Activated naive CD8-positive, alpha-beta T cell treated with anti-CD3 and anti-CD28 coated beads, Interleukin-2, amount 10 ng/mL, durations not matched to agents 7 days and 5 days (primary cell): ENCODE measurements around the gene CTSO. TPM values are rescaled to one million over a fixed set of nuclear protein-coding genes. Genes with fewer than 3 reads are reported as not detected.
"Not testable (repeated sequence)": the region's sequence is repeated elsewhere in the genome, so short reads cannot be mapped to it uniquely, and the experiment has no call there.

ENCODE experiments used
- ATAC-seq: fragments of 150-1000 bp; cut with Tn5 transposase; one replicate; pipeline ENCODE4 v1.10.0; 2021; ENCODE audit warnings: low read depth, moderate library complexity
- POLR2A ChIA-PET: fragments of 350-600 bp; sonication (Branson Sonifier 250); formaldehyde crosslinking; loops from one replicate; lab custom pipeline; 2021; ENCODE audit warnings: antibody characterized with exemption; lab: Charles Lee
- DNase-seq: peaks from one replicate; pipeline ENCODE4 v3.0.0; 2021
- H3K27ac Mint-ChIP-seq: one replicate; pipeline ENCODE4 v1.8.0; 2022; ENCODE audit warnings: mild to moderate bottlenecking, mixed read lengths
- H3K27me3 Mint-ChIP-seq: one replicate; pipeline ENCODE4 v1.8.0; 2022; ENCODE audit warnings: mild to moderate bottlenecking, moderate library complexity, mixed read lengths
- H3K36me3 Mint-ChIP-seq: one replicate; pipeline ENCODE4 v1.8.0; 2021; ENCODE audit warnings: mild to moderate bottlenecking, mixed read lengths
- H3K4me1 Mint-ChIP-seq: one replicate; pipeline ENCODE4 v1.8.0; 2021; ENCODE audit warnings: mixed read lengths
- H3K4me3 Mint-ChIP-seq: one replicate; pipeline ENCODE4 v1.8.0; 2022; ENCODE audit warnings: mild to moderate bottlenecking, moderate library complexity, mixed read lengths
- H3K9me3 Mint-ChIP-seq: one replicate; pipeline ENCODE4 v1.8.0; 2021; ENCODE audit warnings: mixed read lengths
- total RNA-seq, 2 experiments: library from RNA; stranded (reverse); gene quantifications; one replicate each; pipeline ENCODE4 v1.2.3, GENCODE V29; 2021

CTSO gene
- total RNA-seq, 2 experiments from 2014 or later, result 7.6 to 8.3 TPM

- no peak overlapping the region for H3K27ac Mint-ChIP-seq
- peaks cover 4% of the 10 kb centered on the region for H3K36me3 Mint-ChIP-seq
- no peak overlapping the region for H3K4me3 Mint-ChIP-seq
These were observed 43.9 kb downstream of the CTSO start for GRCh38 chr4:155909615-155910226.

GRCh38 chr4:155908187-155909139 lies 45.2 kb downstream of the CTSO start:
- ATAC-seq (no peak), DNase-seq (no peak)
- no peaks in the 10 kb centered on the region for H3K9me3 Mint-ChIP-seq
- no peak overlapping the region for H3K4me3 Mint-ChIP-seq
- POLR2A ChIA-PET, result no interaction called here
- H3K36me3 Mint-ChIP-seq, result peaks cover 4% of the 10 kb centered on the region
- H3K4me1 Mint-ChIP-seq, result peaks cover 16% of the 10 kb centered on the region
- H3K27ac Mint-ChIP-seq, result no peak overlapping the region
- peaks cover 6% of the 10 kb centered on the region for H3K27me3 Mint-ChIP-seq

More at GRCh38 chr4:155909615-155910226, 43.9 kb downstream of the CTSO start:
- Mint-ChIP-seq H3K4me1 (peaks cover 16% of the 10 kb centered on the region), H3K27me3 (peaks cover 6% of the 10 kb centered on the region), H3K9me3 (no peaks in the 10 kb centered on the region)
- DNase-seq (no peak), ATAC-seq (no peak)
- POLR2A ChIA-PET, result no interaction called here

GRCh38 chr4:155907556-155907955 lies 46.1 kb downstream of the CTSO start:
- no peak for ATAC-seq
- Mint-ChIP-seq H3K4me3 (no peak overlapping the region), H3K36me3 (no peaks in the 10 kb centered on the region), H3K9me3 (no peaks in the 10 kb centered on the region), H3K27me3 (peaks cover 6% of the 10 kb centered on the region), H3K27ac (no peak overlapping the region), H3K4me1 (peaks cover 12% of the 10 kb centered on the region)
- DNase-seq, result no peak
- POLR2A ChIA-PET, result no interaction called here

- Mint-ChIP-seq H3K27me3 (peaks cover 6% of the 10 kb centered on the region), H3K36me3 (no peaks in the 10 kb centered on the region), H3K27ac (no peak overlapping the region), H3K4me1 (peaks cover 6% of the 10 kb centered on the region), H3K4me3 (no peak overlapping the region), H3K9me3 (no peaks in the 10 kb centered on the region)
- ATAC-seq, result no peak
- POLR2A ChIA-PET, result no interaction called here
- DNase-seq, result no peak
These were observed 47.0 kb downstream of the CTSO start for GRCh38 chr4:155906554-155907247.

- no peaks in the 10 kb centered on the region for H3K36me3 Mint-ChIP-seq
- POLR2A ChIA-PET, result no interaction called here
- DNase-seq (no peak), ATAC-seq (no peak)
- H3K4me3 Mint-ChIP-seq, result no peak overlapping the region
- no peak overlapping the region for H3K27ac Mint-ChIP-seq
- H3K4me1 Mint-ChIP-seq, result peaks cover 4% of the 10 kb centered on the region
- no peaks in the 10 kb centered on the region for H3K9me3 Mint-ChIP-seq
- H3K27me3 Mint-ChIP-seq, result peaks cover 5% of the 10 kb centered on the region
These were observed 49.3 kb downstream of the CTSO start for GRCh38 chr4:155904331-155904730.

GRCh38 chr4:155903453-155903852 lies 50.2 kb downstream of the CTSO start, which contains the start of gene TDO2:
TSS of gene TDO2 (plus strand) at chr4:155903696. CDS start at chr4:155903759, 63 bp downstream.
- H3K9me3 Mint-ChIP-seq, result no peaks in the 10 kb centered on the region
- H3K27ac Mint-ChIP-seq, result no peak within 1 kb of the TSS
- DNase-seq (no peak), ATAC-seq (no peak)
- no peak within 1 kb of the TSS for H3K4me3 Mint-ChIP-seq
- peaks cover 5% of the 10 kb centered on the region for H3K27me3 Mint-ChIP-seq
- no peaks in the 10 kb centered on the region for H3K36me3 Mint-ChIP-seq
- peaks cover 3% of the 10 kb centered on the region for H3K4me1 Mint-ChIP-seq
- POLR2A ChIA-PET, result no interaction called here

GRCh38 chr4:155901013-155901412 lies 52.7 kb downstream of the CTSO start:
- Mint-ChIP-seq H3K27me3 (peaks cover 4% of the 10 kb centered on the region), H3K4me1 (no peaks in the 10 kb centered on the region), H3K27ac (no peak overlapping the region), H3K4me3 (no peak overlapping the region), H3K9me3 (no peaks in the 10 kb centered on the region), H3K36me3 (no peaks in the 10 kb centered on the region)
- ATAC-seq (no peak), DNase-seq (no peak)
- POLR2A ChIA-PET, result no interaction called here

GRCh38 chr4:155900381-155900780 lies 53.3 kb downstream of the CTSO start:
- POLR2A ChIA-PET, result no interaction called here
- Mint-ChIP-seq H3K4me3 (no peak overlapping the region), H3K36me3 (no peaks in the 10 kb centered on the region), H3K9me3 (no peaks in the 10 kb centered on the region), H3K4me1 (no peaks in the 10 kb centered on the region), H3K27ac (no peak overlapping the region), H3K27me3 (no peaks in the 10 kb centered on the region)
- DNase-seq (no peak), ATAC-seq (no peak)

GRCh38 chr4:155899891-155900290 lies 53.8 kb downstream of the CTSO start:
- H3K27me3 Mint-ChIP-seq, result no peaks in the 10 kb centered on the region
- ATAC-seq (no peak), DNase-seq (no peak)
- no peaks in the 10 kb centered on the region for H3K9me3 Mint-ChIP-seq
- POLR2A ChIA-PET, result no interaction called here
- no peaks in the 10 kb centered on the region for H3K4me1 Mint-ChIP-seq
- H3K36me3 Mint-ChIP-seq, result no peaks in the 10 kb centered on the region
- no peak overlapping the region for H3K27ac Mint-ChIP-seq
- no peak overlapping the region for H3K4me3 Mint-ChIP-seq

- not testable (repeated sequence) for ATAC-seq, H3K27me3 Mint-ChIP-seq
These were observed 55.3 kb downstream of the CTSO start for GRCh38 chr4:155898371-155898770.

GRCh38 chr4:155891058-155891457 lies 62.6 kb downstream of the CTSO start:
- Mint-ChIP-seq H3K4me3 (no peak overlapping the region), H3K4me1 (no peaks in the 10 kb centered on the region), H3K27ac (no peak overlapping the region), H3K9me3 (peaks cover 3% of the 10 kb centered on the region), H3K36me3 (no peaks in the 10 kb centered on the region), H3K27me3 (peaks cover 5% of the 10 kb centered on the region)
- ATAC-seq, result no peak
- DNase-seq, result no peak
- POLR2A ChIA-PET, result no interaction called here

More at GRCh38 chr4:155898371-155898770, 55.3 kb downstream of the CTSO start:
- DNase-seq, H3K9me3 Mint-ChIP-seq, H3K4me3 Mint-ChIP-seq, H3K4me1 Mint-ChIP-seq, H3K27ac Mint-ChIP-seq, POLR2A ChIA-PET, H3K36me3 Mint-ChIP-seq: not testable (repeated sequence)

- POLR2A ChIA-PET, result no interaction called here
- peaks cover 5% of the 10 kb centered on the region for H3K27me3 Mint-ChIP-seq
- peaks cover 3% of the 10 kb centered on the region for H3K9me3 Mint-ChIP-seq
- DNase-seq (no peak), ATAC-seq (no peak)
- H3K4me1 Mint-ChIP-seq, result no peaks in the 10 kb centered on the region
- H3K36me3 Mint-ChIP-seq, result no peaks in the 10 kb centered on the region
- no peak overlapping the region for H3K27ac Mint-ChIP-seq
- no peak overlapping the region for H3K4me3 Mint-ChIP-seq
These were observed 63.7 kb downstream of the CTSO start for GRCh38 chr4:155889946-155890345.

GRCh38 chr4:155889031-155889793 lies 64.5 kb downstream of the CTSO start:
- Mint-ChIP-seq H3K4me3 (no peak overlapping the region), H3K4me1 (no peaks in the 10 kb centered on the region), H3K27me3 (peaks cover 5% of the 10 kb centered on the region), H3K36me3 (no peaks in the 10 kb centered on the region), H3K27ac (no peak overlapping the region), H3K9me3 (peaks cover 3% of the 10 kb centered on the region)
- DNase-seq, result no peak
- ATAC-seq, result no peak
- POLR2A ChIA-PET, result no interaction called here
